Measurements from ENCODE around the gene UNC93A. TPM values are rescaled to one million over a fixed set of nuclear protein-coding genes. Genes with fewer than 3 reads are reported as not detected.
"Not testable (repeated sequence)": the region's sequence is repeated elsewhere in the genome, so short reads cannot be mapped to it uniquely, and the experiment has no call there.

The UNC93A gene
- not detected for polyA plus RNA-seq

GRCh38 chr6:167290786-167291622 lies at the start of gene UNC93A:
UNC93A (plus strand) TSS chr6:167291315; CDS start chr6:167291490, 175 bp downstream.
- no peak within 1 kb of the TSS for H3K27ac ChIP-seq (ENCODE audit: low read depth, low read length)
- WGBS, 3 donors = 39 to 69% (median 64%) methylated on average over 7 of the region's 7 CpGs

GRCh38 chr6:167241321-167242134 lies 49.6 kb upstream of the UNC93A start:
- 15 to 52% (median 46%) methylated on average over 23 to 29 of the region's 30 CpGs for WGBS, 3 donors
- H3K27ac ChIP-seq (ENCODE audit: low read depth, low read length) = not testable (repeated sequence)

DNA sequence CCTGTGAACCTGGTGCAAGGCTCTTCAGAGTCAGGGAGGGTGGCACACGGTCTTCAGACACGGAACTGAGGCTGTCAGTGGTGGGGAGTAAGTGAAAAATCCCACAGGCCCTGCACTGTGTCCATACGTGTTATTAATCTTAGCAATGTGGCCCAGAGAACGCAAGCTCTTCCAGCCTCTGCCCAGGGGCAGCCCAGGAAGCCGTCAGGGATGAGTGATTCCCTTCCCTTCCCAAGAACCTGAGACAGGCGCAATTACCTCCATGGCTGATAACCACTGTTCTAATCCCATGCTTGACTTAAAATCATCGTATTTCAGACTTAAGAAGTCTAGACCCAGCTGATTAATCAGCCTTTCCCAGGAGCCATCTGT lies 49.0 kb upstream of the UNC93A start:
- 85 to 98% (median 91%) methylated on average over 1 to 2 of the region's 7 CpGs for WGBS, 3 donors
- H3K27ac ChIP-seq (ENCODE audit: low read depth, low read length) = not testable (repeated sequence)

DNA sequence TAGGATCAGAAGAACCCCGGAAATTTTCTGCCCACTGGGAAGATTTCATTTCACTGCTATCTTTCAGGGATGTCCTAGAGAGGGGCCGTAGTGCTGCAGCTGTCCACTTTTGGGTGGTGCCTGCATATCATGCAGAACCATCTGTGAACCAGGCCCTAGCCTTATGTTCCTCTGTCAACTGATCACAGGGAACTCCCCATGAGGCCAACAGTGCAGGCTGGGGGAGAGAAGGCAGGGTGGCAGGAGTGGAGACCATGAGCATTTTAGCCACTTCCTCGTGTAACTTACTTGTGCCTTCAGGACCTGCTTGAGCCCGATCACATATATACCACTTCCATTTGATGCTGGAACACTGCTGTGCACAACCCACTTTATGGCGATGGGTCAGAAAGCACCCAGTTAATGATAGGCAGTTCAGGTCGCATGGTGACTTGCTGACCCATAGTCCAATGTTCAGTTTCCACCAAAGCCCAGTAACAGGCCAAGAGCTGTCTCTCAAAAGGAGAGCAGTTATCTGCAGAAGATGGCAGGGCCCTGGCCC lies 48.5 kb upstream of the UNC93A start:
- H3K27ac ChIP-seq (ENCODE audit: low read depth, low read length) = not testable (repeated sequence)
- WGBS, 3 donors = 85 to 93% (median 89%) methylated on average over 6 of the region's 6 CpGs

DNA sequence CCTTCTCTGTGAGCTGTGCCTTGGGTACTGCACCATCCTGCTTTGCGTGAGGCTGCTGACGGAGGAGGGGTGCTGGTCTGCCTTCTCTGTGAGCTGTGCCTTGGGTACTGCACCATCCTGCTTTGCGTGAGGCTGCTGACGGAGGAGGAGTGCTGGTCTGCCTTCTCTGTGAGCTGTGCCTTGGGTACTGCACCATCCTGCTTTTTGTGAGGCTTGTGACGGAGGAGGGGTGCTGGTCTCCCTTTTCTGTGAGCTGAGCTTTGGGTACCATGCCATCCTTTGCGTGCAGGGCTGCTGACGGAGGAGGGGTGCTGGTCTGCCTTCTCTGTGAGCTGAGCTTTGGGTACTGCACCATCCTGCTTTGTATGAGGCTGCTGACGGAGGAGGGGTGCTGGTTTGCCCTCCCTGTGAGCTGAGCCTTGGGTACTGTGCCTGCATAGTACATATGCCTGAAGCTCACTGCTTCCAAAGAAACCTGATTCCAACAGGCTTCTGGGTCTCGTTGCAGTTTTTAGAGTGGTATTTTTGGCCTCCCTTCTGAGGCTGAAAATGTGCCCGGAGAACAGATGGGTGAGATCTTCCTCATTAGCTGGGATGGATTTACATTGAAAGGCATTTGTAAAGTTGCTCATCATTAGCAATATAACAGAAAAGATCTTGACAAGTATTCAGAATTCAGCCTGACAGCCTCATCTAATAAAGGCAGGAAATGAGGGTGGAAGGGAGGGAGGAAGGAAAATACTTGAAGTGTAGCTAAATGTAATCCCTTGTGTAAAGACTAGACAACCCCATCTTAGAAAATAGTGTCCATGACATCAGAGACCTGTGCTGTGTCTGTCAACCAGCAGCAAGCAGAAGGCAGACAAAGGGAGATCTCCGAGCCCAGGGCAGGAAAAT lies 46.8 kb upstream of the UNC93A start:
- H3K27ac ChIP-seq (ENCODE audit: low read depth, low read length) = no peak overlapping the region
- WGBS, 3 donors = 65 to 74% (median 71%) methylated on average over 9 to 11 of the region's 11 CpGs

DNA sequence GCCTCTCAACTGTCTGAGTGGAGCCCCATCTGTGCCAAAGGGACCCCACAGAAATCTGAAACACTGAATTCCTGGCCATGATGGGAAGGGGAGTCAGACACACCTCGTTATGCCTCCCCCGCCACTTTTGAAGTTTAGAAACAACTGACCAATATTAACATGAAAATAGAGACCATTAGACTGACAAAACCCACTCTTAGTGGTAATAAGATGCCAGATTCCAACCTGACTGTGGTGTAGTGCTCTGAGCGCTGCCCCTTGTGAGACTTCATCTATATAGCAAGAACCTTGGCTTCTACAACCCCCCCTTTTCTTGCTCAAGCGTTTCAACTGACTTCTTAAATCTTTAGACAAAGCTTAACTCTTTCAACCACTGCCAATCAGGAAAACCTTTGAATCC lies 46.1 kb upstream of the UNC93A start:
- WGBS, 3 donors = 52 to 61% (median 58%) methylated on average over 4 of the region's 4 CpGs
- no peak overlapping the region for H3K27ac ChIP-seq (ENCODE audit: low read depth, low read length)

DNA sequence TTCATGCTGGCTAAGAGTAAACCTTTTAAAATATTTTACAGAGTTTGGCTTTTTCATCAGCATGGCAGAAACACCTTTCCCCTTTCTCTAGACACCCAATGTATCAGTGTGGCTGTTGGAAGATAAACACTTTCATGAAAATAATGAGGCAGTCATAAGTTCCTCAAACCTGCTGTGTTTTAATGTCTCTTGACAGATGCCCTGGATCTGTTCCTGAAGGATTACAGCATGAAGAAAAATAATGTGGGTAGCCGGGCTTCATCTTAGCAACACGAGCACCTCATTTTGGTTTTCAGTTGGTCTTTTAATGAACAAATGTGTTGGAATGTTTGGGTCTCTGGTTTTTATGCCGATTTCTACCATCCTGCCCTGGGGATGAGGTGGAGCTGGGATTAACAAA lies 45.5 kb upstream of the UNC93A start:
- H3K27ac ChIP-seq (ENCODE audit: low read depth, low read length) = no peak overlapping the region
- WGBS, 3 donors = 82 to 89% (median 86%) methylated on average over 3 of the region's 3 CpGs

DNA sequence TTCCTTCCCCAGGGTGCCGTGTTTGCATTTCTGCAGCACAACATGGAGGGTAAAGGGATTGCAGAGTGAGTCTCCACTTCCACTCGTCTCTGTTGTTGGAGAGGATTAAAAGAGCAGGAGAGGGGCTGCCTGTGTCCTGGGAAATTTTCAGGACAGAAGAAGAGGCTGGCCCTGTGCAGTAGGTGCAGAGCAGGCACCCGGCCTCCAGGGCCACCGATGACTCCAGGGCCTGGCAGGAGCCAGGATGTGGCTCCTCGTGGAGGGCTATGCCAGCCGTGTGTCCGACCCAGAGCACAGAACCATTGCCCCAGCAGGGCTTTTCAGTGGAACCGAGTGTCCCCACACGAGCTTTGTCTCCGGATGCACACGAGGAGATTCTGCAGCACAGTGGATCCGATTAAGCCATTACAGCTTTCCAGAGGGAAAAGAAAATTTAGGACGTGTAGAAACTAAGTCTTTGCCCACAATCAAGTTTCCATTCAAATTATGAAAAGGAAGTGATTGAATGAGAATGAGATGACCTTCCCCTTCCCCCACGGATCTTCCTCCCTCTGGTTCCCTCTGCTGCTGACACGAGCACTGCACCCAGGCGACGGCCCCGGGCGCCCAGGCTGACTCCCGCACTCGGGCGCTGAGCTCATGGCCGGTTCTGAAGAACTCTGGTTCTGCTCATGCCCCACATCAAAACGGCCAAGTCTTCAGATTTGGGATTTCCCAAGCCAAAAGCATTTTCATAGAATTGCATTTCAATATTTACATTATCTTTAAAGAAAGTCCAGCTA lies 43.1 kb upstream of the UNC93A start:
- 61 to 81% (median 66%) methylated on average over 22 to 24 of the region's 24 CpGs for WGBS, 3 donors

DNA sequence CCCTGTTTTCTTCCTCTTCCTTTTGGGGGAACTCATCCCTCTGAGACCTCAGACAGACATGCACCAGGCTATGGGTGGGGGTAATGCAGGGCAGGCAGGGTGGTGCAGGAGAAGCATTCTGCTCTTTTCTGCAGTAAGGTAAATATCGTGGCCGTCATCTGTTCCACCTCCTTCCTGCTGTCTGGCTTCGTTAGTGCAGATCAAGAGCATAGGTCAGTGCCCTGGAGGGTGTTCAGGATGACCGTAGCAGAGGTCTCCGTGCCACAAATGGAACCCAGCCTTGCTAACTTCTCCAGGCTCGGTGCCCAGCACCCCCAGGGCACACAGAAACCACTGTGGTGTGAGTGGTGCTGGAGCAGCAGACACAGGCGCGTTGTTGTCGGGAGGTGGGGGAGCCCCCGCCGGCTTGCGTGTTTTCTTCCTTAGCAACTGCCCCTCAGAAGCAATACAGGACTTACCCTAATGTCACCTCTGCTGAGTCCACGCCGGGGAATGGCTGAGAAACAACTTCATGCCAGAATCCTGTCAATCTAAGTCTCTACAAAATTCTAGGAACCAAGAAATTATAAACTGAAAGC lies 42.1 kb upstream of the UNC93A start:
- 68 to 72% (median 71%) methylated on average over 14 of the region's 14 CpGs for WGBS, 3 donors
- H3K27ac ChIP-seq (ENCODE audit: low read depth, low read length) = not testable (repeated sequence)

More for the DNA sequence above, 43.1 kb upstream of the UNC93A start:
- H3K27ac ChIP-seq (ENCODE audit: low read depth, low read length) = no peak overlapping the region

DNA sequence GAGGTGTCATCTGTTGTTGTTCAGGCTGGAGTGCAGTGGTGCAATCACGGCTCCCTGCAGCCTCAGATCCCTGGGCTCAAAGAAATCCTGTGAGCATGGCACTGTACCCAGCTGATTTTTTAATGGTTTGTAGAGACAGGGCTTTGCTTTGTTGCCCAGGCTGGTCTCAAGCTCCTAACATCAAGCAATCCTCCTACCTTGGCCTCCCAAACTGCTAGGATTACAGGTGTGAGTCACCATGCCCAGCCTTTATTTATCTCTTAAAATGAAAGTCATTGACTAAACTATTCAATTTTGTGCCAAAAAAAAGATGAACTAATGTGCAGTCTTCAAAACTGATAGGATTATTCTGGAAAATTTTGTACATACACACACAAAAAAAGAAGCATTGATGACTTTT lies 38.8 kb upstream of the UNC93A start:
- no peak overlapping the region for H3K27ac ChIP-seq (ENCODE audit: low read depth, low read length)
- WGBS, 3 donors = 95 to 100% (median 96%) methylated on average over 1 of the region's 1 CpG

DNA sequence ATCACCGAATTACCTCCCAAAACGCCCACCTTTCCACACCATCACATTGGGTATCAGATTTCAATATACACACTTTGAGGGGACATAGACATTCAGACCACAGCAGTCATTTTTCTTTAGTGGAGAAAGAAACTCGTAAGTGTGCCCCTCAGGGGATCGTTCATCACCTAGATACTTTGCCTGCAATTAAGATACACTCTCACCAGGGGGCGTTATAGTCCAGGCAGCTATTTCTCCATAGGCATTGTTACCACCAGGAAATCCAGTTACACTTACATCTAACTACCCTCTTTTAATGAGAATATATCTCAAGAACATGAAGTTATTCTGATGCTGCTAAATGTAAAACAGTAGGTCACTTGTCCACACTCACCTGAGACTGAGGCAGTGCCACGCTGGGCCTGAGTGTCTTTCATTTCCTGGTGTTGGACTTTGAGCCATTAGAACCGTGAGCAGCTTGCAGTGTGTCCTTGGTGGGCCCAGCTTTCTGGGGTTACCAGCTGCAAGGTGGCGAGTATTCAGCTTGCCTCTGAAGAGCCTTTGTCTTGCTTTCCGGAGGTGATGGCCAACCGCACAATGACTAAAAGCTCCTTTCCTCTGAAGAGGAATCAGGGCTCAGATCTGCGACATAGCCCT lies 35.1 kb upstream of the UNC93A start:
- no peak overlapping the region for H3K27ac ChIP-seq (ENCODE audit: low read depth, low read length)
- 87 to 90% (median 88%) methylated on average over 11 of the region's 11 CpGs for WGBS, 3 donors

- no peak overlapping the region for H3K27ac ChIP-seq (ENCODE audit: low read depth, low read length)
- WGBS, 3 donors = 83 to 89% (median 88%) methylated on average over 3 of the region's 3 CpGs
These were observed 32.5 kb upstream of the UNC93A start for GRCh38 chr6:167258646-167259045.

DNA sequence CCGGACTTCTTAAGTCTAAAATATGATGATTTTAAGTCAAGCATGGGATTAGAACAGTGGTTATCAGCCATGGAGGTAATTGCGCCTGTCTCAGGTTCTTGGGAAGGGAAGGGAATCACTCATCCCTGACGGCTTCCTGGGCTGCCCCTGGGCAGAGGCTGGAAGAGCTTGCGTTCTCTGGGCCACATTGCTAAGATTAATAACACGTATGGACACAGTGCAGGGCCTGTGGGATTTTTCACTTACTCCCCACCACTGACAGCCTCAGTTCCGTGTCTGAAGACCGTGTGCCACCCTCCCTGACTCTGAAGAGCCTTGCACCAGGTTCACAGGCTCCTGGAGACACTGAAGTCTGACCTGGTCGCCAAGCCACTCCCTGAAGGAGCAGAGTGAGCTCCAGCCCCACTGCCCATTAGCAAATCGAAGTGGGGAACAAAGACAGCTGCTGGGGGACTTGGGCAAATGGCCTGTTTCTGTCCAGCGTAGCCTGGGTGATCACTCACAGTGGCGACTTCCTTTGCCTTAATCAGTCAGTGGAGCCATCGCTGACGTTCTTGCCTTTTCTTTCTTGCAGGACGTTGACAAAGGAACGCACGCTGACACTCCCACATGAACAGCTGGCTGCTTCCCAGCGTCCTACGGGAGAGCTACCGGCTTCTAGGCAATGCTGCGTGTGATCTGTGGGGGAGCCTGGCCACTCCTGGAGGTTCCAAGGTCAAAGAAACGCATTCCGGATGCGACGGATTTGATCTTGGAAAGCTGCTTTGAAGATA lies 24.9 kb upstream of the UNC93A start:
- H3K27ac ChIP-seq (ENCODE audit: low read depth, low read length) = not testable (repeated sequence)
- 20 to 31% (median 30%) methylated on average over 12 to 15 of the region's 24 CpGs for WGBS, 3 donors

DNA sequence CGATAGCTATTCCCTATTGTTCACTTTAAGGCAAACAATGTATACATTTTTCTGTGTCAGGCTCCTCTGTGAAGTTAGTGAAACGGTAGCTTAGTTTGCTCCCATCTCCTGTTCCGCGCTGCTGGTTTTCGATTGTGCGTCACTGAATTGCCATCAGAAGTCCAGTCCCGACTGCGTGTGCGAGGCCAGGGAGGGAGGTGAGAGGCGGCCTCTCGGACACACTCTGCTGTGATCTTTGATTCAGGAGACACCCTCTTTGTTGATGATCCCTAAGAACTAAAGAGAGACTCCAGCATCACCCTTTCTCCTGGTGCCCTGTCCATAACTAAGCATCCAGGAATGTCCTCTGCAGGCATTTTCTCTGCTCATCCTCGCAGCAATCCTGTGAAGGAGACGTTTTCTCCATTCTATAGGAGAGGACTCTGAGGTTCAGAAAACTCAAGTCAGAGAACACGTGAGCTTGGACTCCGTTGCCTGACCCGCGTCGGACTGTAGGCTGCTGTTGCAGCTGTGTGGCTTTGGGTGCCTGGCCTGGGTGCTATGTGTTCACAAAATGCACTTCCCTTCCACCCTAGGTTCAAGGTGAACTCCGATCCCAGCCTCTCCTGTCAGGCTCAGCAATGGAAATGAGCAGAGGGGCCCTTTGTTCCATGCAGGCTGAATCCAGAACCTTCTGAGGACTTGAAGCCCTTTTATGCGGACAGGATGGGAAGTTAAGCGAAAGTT lies 24.1 kb upstream of the UNC93A start:
- H3K27ac ChIP-seq (ENCODE audit: low read depth, low read length) = no peak overlapping the region

DNA sequence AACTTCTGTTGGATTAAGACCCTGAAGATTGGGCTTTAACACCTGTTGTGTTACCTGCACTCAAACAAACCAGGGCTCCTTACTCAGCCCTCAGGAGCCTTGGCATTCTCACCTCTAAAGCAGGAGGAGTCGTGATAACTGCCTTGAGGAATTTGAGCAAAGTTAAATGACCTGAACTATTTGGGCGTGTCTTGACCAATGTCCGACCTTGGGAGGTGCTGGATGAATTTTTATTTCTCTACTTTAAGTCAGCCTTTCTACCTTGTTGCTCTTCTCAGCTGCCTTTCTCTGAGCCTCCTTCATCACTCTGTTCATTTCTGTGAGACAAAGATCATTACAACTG lies 23.6 kb upstream of the UNC93A start:
- H3K27ac ChIP-seq (ENCODE audit: low read depth, low read length) = not testable (repeated sequence)
- WGBS, 3 donors = 79 to 96% (median 91%) methylated on average over 3 of the region's 3 CpGs

More for the DNA sequence above, 24.1 kb upstream of the UNC93A start:
- WGBS, 3 donors = 54 to 81% (median 78%) methylated on average over 19 to 20 of the region's 21 CpGs

Measured in adipose tissue (tissue), 3 donors.